Left ventricle myocardium inferior (tissue), 1 donor: ENCODE data around the gene PGM3. TPM values are rescaled to one million over a fixed set of nuclear protein-coding genes. Genes with fewer than 3 reads are reported as not detected.

Experiments
- DNase-seq: peaks from one replicate; pipeline ENCODE4 v3.0.0-alpha.2; 2020
- H3K27ac ChIP-seq: fragments of 200-600 bp; replicated peaks from 2 replicates; pipeline ENCODE4 v1.8.0; 2021
- H3K27me3 ChIP-seq: fragments of 200-600 bp; 2 replicates; pipeline ENCODE4 v1.8.0; 2021; ENCODE audit warnings: low read depth
- H3K36me3 ChIP-seq: fragments of 200-600 bp; 2 replicates; pipeline ENCODE4 v1.8.0; 2021
- H3K4me1 ChIP-seq: fragments of 200-600 bp; 2 replicates; pipeline ENCODE4 v1.8.0; 2021
- H3K4me3 ChIP-seq: fragments of 200-600 bp; 2 replicates; pipeline ENCODE4 v1.8.0; 2021; ENCODE audit warnings: mild to moderate bottlenecking, moderate library complexity
- H3K9me3 ChIP-seq: fragments of 200-600 bp; replicated peaks from 2 replicates; pipeline ENCODE4 v1.8.0; 2021
- intact Hi-C: fragments of 100-400 bp; cut with micrococcal nuclease; formaldehyde crosslinking; loops from one replicate; pipeline ENCODE4 v1.11.0; 2022
- total RNA-seq: library from RNA; stranded (reverse); fragmentation: NEBNext Ultra II Directional; extraction: Animal tissue kit (Norgen Biotek cat#: 25700); gene quantifications from one replicate; pipeline ENCODE4 v1.2.1, GENCODE V29; 2021
- TF ChIP-seq, protein P1 (sequence below): fragments of 200-600 bp; IDR thresholded peaks from 2 replicates; pipeline ENCODE4 v1.8.0; 2021; ENCODE audit warnings: antibody characterized with exemption, mild to moderate bottlenecking, borderline replicate concordance
- donor health status: DM: no; HTN: yes; CAD: no; lungs with severe emphysema.

Gene PGM3
- total RNA-seq, 1 donor from 2014 or later: 16.1 TPM

DNA sequence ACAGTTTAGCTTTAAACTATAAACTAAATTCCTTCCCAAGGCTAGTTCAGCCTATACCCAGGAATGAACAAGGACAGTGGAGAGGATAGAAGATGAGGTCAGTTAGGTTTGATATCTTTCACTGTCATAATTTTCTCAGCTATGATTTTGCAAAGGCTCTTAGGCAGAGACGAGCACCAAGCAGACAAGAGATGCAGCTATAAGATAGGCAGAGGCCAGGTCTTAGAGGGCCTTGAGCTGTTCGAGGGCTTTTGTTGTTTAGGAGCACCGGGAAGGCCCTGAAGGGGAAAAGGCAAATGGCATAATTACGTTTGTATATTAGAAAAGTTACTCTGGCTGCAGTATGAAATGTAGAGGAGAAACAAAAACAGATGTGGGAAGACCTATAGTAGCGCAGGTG is 65.8 kb downstream of the PGM3 start:
- no peak for DNase-seq
- Histone ChIP-seq H3K4me3 (no peak overlapping the region), H3K36me3 (peaks cover 93% of the 10 kb centered on the region), H3K27me3 (no peaks in the 10 kb centered on the region), H3K9me3 (no peaks in the 10 kb centered on the region), H3K4me1 (no peaks in the 10 kb centered on the region), H3K27ac (no peak overlapping the region)
- intact Hi-C loops: no loop called here
- TF ChIP-seq, protein P1, sequence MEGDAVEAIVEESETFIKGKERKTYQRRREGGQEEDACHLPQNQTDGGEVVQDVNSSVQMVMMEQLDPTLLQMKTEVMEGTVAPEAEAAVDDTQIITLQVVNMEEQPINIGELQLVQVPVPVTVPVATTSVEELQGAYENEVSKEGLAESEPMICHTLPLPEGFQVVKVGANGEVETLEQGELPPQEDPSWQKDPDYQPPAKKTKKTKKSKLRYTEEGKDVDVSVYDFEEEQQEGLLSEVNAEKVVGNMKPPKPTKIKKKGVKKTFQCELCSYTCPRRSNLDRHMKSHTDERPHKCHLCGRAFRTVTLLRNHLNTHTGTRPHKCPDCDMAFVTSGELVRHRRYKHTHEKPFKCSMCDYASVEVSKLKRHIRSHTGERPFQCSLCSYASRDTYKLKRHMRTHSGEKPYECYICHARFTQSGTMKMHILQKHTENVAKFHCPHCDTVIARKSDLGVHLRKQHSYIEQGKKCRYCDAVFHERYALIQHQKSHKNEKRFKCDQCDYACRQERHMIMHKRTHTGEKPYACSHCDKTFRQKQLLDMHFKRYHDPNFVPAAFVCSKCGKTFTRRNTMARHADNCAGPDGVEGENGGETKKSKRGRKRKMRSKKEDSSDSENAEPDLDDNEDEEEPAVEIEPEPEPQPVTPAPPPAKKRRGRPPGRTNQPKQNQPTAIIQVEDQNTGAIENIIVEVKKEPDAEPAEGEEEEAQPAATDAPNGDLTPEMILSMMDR: no peak

DNA sequence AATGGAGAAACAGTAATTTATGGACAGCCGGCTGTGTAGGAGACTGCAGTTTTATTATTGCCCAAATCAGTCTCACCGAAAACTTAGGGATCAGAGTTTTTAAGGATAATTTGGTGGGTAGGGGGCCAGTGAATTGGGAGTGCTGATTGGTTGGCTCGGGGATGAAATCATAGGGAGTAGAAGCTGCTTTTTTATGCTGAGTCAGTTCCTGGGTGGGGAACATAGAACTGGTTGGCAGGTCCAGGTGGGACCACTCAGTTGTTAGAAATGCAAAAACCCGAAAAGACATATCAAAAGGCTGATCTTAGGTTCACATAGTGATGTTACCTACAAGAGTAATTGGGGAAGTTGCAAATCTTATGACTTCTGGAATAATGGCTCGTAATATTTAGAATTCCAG is 66.3 kb downstream of the PGM3 start:
- intact Hi-C loops: no loop called here
- H3K36me3 ChIP-seq: peaks cover 92% of the 10 kb centered on the region

DNA sequence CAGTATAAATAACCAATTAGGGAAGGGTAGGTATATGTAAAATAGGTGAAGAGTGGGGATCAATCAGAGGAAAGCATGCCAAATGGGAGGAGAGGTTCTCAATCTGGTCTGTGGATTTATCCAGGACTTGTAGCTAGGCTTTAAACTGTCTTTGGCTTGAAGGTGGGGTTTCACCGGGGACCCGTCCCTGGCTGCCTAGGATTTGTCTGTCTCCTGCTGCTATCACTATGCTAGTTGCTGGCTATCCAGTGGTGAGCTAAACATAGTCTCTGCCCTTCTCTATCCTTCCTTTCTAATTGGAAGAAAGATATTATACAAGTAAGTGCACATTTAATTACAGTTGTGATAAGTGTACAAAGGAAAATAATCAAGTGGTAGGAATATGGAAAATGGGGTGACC is 66.8 kb downstream of the PGM3 start:
- Histone ChIP-seq H3K4me3 (no peak overlapping the region), H3K27ac (no peak overlapping the region), H3K4me1 (no peaks in the 10 kb centered on the region), H3K36me3 (peaks cover 92% of the 10 kb centered on the region), H3K9me3 (no peaks in the 10 kb centered on the region), H3K27me3 (no peaks in the 10 kb centered on the region)
- no peak for DNase-seq
- intact Hi-C loops: no loop called here
- TF ChIP-seq, protein P1: no peak

More for the DNA sequence above, 66.3 kb downstream of the PGM3 start:
- Histone ChIP-seq H3K27ac (no peak overlapping the region), H3K4me1 (no peaks in the 10 kb centered on the region), H3K27me3 (no peaks in the 10 kb centered on the region), H3K9me3 (no peaks in the 10 kb centered on the region), H3K4me3 (no peak overlapping the region)
- TF ChIP-seq, protein P1: no peak
- no peak for DNase-seq

DNA sequence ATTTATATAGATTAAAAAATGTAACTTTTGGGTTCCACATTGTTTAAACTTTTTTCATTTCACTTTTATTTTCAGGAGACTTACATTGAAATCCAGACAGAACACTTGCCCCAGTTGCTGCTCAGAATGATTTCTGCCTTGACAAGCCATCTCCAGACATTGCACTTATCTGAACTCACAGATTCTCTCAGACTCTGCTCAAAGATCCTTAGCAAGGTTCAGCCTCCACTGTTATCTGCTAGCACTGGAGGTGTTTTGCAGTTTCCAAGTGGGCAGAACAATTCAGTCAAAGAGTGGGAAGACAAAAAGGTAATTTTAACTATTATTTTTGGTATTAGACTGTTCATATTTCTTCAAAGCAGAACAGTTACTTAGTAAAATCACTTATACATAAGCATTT is 67.6 kb downstream of the PGM3 start:
- intact Hi-C loops: no loop called here
- H3K27me3 ChIP-seq: no peaks in the 10 kb centered on the region
- peaks cover 92% of the 10 kb centered on the region for H3K36me3 ChIP-seq
- no peak overlapping the region for H3K27ac ChIP-seq
- no peaks in the 10 kb centered on the region for H3K4me1 ChIP-seq
- no peaks in the 10 kb centered on the region for H3K9me3 ChIP-seq
- TF ChIP-seq, protein P1: no peak
- H3K4me3 ChIP-seq: no peak overlapping the region
- DNase-seq: no peak

DNA sequence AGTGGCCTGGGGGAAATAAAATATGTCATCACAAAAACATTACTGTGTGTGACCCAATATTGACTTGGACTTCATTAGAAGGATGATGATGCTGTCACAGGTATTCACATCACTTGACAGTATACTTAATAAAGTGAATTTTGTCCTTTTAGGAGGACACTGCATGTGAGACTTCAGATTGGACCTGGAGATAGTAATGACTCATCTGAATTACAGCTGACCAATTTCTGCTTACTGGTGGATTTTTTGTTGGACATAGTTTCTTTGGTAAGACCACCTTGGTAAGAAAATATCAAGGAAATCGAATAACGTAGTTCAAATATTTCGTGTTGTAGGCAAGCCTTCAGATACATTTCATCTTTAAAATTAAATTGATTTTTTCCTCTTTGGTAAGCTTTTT is 68.5 kb downstream of the PGM3 start:
- Histone ChIP-seq H3K36me3 (peaks cover 90% of the 10 kb centered on the region), H3K9me3 (no peaks in the 10 kb centered on the region), H3K27me3 (no peaks in the 10 kb centered on the region), H3K4me3 (no peak overlapping the region), H3K27ac (no peak overlapping the region), H3K4me1 (no peaks in the 10 kb centered on the region)
- DNase-seq: no peak
- TF ChIP-seq, protein P1: no peak
- intact Hi-C loops: no loop called here

DNA sequence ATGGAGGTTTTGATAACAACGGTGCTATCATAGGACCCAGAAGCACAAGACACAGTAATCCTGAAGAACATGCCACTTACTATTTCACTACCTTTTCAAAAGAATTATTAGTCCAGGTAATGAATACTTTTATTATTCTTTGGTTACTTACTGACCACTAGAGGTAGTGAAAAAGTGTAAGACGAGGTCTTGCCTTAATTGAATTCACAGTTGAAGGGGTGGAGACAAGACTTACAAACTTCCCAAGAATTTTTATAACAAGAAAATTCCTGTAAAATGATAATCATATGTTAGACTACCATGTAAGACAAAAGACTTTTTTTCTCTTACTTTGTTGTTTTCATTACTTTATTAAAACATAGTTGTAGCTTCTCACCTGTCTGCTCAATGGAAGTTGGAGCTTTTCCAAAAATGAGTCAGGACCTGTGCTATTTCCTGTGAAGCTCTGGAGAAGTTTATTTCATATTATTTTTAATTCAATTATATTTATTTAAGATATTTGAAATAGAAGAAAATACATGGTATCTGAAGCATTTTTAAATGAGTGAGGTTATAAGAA is 73.2 kb downstream of the PGM3 start:
- H3K9me3 ChIP-seq: no peaks in the 10 kb centered on the region
- H3K27ac ChIP-seq: no peak overlapping the region
- DNase-seq: no peak
- intact Hi-C loops: no loop called here
- H3K4me1 ChIP-seq: peaks cover 6% of the 10 kb centered on the region
- H3K27me3 ChIP-seq: no peaks in the 10 kb centered on the region
- peaks cover 45% of the 10 kb centered on the region for H3K36me3 ChIP-seq
- H3K4me3 ChIP-seq: no peak overlapping the region
- TF ChIP-seq, protein P1: no peak
